HepG2 (cell line): ENCODE measurements around the gene MED12L. TPM values are rescaled to one million over a fixed set of nuclear protein-coding genes. Genes with fewer than 3 reads are reported as not detected.

ENCODE experiments used
- ATAC-seq: fragments of 200-7000 bp; cut with Tn5 transposase; 3 replicates; pipeline ENCODE4 v1.9.1; 2020; ENCODE audit warnings: mild to moderate bottlenecking, moderate library complexity
- BruUV-seq: library from RNA; stranded (reverse); fragments of 400-500 nt; replicated peaks from 2 replicates; lab custom pipeline; 2021; lab: Mats Ljungman, UMichigan
- CTCF ChIA-PET: fragments of 300-600 bp; formaldehyde crosslinking; extraction: SDS; loops from one replicate; lab custom pipeline; 2021; ENCODE audit warnings: low total read pairs, inconsistent platforms, low intra/inter-chr PET ratio; lab: Yijun Ruan, JAX
- POLR2A ChIA-PET: fragments of 350-600 bp; sonication (Branson Sonifier 250); formaldehyde crosslinking; loops from one replicate; lab custom pipeline; 2020; ENCODE audit warnings: antibody characterized with exemption, inconsistent platforms; lab: Yijun Ruan, JAX
- DNase-seq: peaks from one replicate; pipeline ENCODE4 v3.0.0-alpha.2; 2015; ENCODE audit warnings: low spot score
- FAIRE-seq: peaks from 3 replicates; lab custom pipeline; 2011; peaks lifted over from hg19 to GRCh38; lab: Jason Lieb, UNC
- H2AFZ ChIP-seq: one replicate; pipeline ENCODE4 v1.6.1; 2011; ENCODE audit warnings: low read length, inconsistent platforms
- H3K27ac ChIP-seq: fragments of 300-600 bp; 3 replicates; pipeline ENCODE4 v1.8.0; 2011; ENCODE audit warnings: mixed run types, mild to moderate bottlenecking, mixed read lengths, low read length, inconsistent platforms; ENCODE audit not compliant: insufficient read depth; ENCODE audit errors: extremely low read length
- H3K27me3 ChIP-seq, 2 experiments: fragments of 200-600 bp in 1 of 2; 2 replicates in 1 of 2; 3 replicates in 1 of 2; pipeline versions ENCODE4 v1.6.0 to v1.8.0; 2011; ENCODE audit warnings: low read length in 2 of 2, mild to moderate bottlenecking in 2 of 2, moderate library complexity in 2 of 2, inconsistent platforms in 1 of 2; ENCODE audit not compliant: insufficient read depth in 2 of 2, control insufficient read depth in 1 of 2
- H3K36me3 ChIP-seq, 2 experiments: fragments of 200-600 bp in 1 of 2; replicated peaks in 1 of 2; 2 replicates in 1 of 2; 3 replicates in 1 of 2; pipeline versions ENCODE4 v1.5.1 to v1.8.0; 2011; ENCODE audit warnings: low read length in 2 of 2, inconsistent platforms in 1 of 2; ENCODE audit not compliant: insufficient read depth in 2 of 2, control insufficient read depth in 1 of 2
- H3K4me1 ChIP-seq: 2 replicates; pipeline ENCODE4 v1.5.1; 2012; ENCODE audit warnings: low read length, inconsistent platforms; ENCODE audit not compliant: insufficient read depth
- H3K4me2 ChIP-seq: 2 replicates; pipeline ENCODE4 v1.6.0; 2011; ENCODE audit warnings: low read depth, low read length, inconsistent platforms
- H3K4me3 ChIP-seq, 3 experiments: fragments of 200-600 bp in 1 of 3; sonication (generic), shearing (Covaris generic) in 1 of 3; replicated peaks in 1 of 3; 2 replicates each; pipeline ENCODE4 v1.5.1; 2011 to 2016; ENCODE audit warnings: low read length in 3 of 3, inconsistent platforms in 2 of 3, low read depth in 2 of 3, mild to moderate bottlenecking in 2 of 3, control low read depth in 1 of 3, mixed read lengths in 1 of 3; ENCODE audit not compliant: insufficient read depth in 1 of 3
- H3K79me2 ChIP-seq: one replicate; pipeline ENCODE4 v1.6.1; 2011; ENCODE audit warnings: low read length, inconsistent platforms; ENCODE audit not compliant: insufficient read depth
- H3K9ac ChIP-seq: 2 replicates; pipeline ENCODE4 v1.6.0; 2011; ENCODE audit warnings: mild to moderate bottlenecking, low read depth, low read length, inconsistent platforms; ENCODE audit not compliant: insufficient read depth
- H3K9me3 ChIP-seq: 2 replicates; pipeline ENCODE4 v1.5.1; 2012; ENCODE audit warnings: mild to moderate bottlenecking, low read length
- H4K20me1 ChIP-seq: 2 replicates; pipeline ENCODE4 v1.6.0; 2011; ENCODE audit warnings: inconsistent platforms, mild to moderate bottlenecking, low read length, moderate library complexity; ENCODE audit not compliant: insufficient read depth
- CCAR2 ChIP-seq: fragments of 200-400 bp; formaldehyde crosslinking; optimal IDR thresholded peaks from 2 replicates; pipeline ENCODE3; 2018; ENCODE audit warnings: low read depth, mild to moderate bottlenecking, low read length, moderate library complexity
- DNMT3B ChIP-seq: conservative IDR thresholded peaks from 2 replicates; pipeline ENCODE4 v1.6.1; 2016; ENCODE audit warnings: missing biosample characterization, control low read depth
- GTF3A ChIP-seq: sonication (generic); formaldehyde crosslinking; conservative IDR thresholded peaks from 2 replicates; pipeline ENCODE4 v1.4.0; 2020; ENCODE audit warnings: mild to moderate bottlenecking, missing genetic modification reagents
- KLF6 ChIP-seq: IDR thresholded peaks from 2 replicates; pipeline ENCODE4 v1.8.0; 2016; ENCODE audit warnings: missing biosample characterization, missing genetic modification reagents
- MYNN ChIP-seq: sonication (generic); formaldehyde crosslinking; IDR thresholded peaks from 2 replicates; pipeline ENCODE4 v1.4.0; 2020; ENCODE audit warnings: mild to moderate bottlenecking, low read depth, missing genetic modification reagents
- MZF1 ChIP-seq: sonication (generic); formaldehyde crosslinking; IDR thresholded peaks from 2 replicates; pipeline ENCODE4 v1.8.1; 2023; ENCODE audit warnings: mild to moderate bottlenecking, missing genetic modification reagents, borderline replicate concordance
- NPAS2 ChIP-seq: sonication (generic); formaldehyde crosslinking; IDR thresholded peaks from 2 replicates; pipeline ENCODE4 v1.8.0; 2022; ENCODE audit warnings: mild to moderate bottlenecking, missing genetic modification reagents, borderline replicate concordance
- RBM22 ChIP-seq: fragments of 200-400 bp; formaldehyde crosslinking; optimal IDR thresholded peaks from 2 replicates; pipeline ENCODE3; 2017; ENCODE audit warnings: mild to moderate bottlenecking, low read length, moderate library complexity
- SMC3 ChIP-seq: IDR thresholded peaks from 2 replicates; pipeline ENCODE4 v1.6.1; 2011; ENCODE audit warnings: low read length, improper control_type of control experiment
- TCF7L2 ChIP-seq: IDR thresholded peaks from 2 replicates; pipeline ENCODE4 v1.6.1; 2011; ENCODE audit warnings: mild to moderate bottlenecking, low read depth, low read length, moderate library complexity
- YY1 ChIP-seq: IDR thresholded peaks from 2 replicates; pipeline ENCODE4 v1.6.1; 2011; ENCODE audit warnings: low read length, low read depth, moderate library complexity, mild to moderate bottlenecking; ENCODE audit not compliant: insufficient read depth, insufficient replicate concordance
- WGBS: methylation state at CpG from one replicate; pipeline ENCODE4 v1.1.6; 2017; ENCODE audit warnings: low lambda C conversion rate; 5-methylcytosine and 5-hydroxymethylcytosine counted together
- in situ Hi-C: cut with HindIII; loops from 2 replicates; pipeline ENCODE4 v1.10.0; 2017; ENCODE audit warnings: low pct_unique_long_range_greater_than_20kb; ENCODE audit not compliant: extremely low pct_ligation_motif_present
- intact Hi-C: fragments of 100-400 bp; cut with micrococcal nuclease; formaldehyde crosslinking; loops from one replicate; pipeline ENCODE4 v1.10.0; 2022; ENCODE audit not compliant: unreplicated experiment
- polyA plus RNA-seq, 8 experiments: library from polyadenylated mRNA; depleted of rRNA in 3 of 8; stranded (reverse) in 7 of 8; unstranded in 1 of 8; fragments of >200 nt; fragmentation: Illumina TruSeq in 4 of 8; extraction: Trizol in 4 of 8; gene quantifications; 2 replicates each; pipeline versions ENCODE4 v1.2.1 to v1.2.3, GENCODE V29; 2011 to 2016; ENCODE audit warnings: low read depth in 4 of 8, missing spikeins in 1 of 8, mixed read lengths in 1 of 8; ENCODE audit not compliant: insufficient read depth in 1 of 8
- total RNA-seq, 5 experiments: library from RNA; depleted of rRNA; stranded (reverse); fragments of >200 nt; fragmentation: Illumina TruSeq; extraction: Trizol; gene quantifications; 2 replicates each; pipeline ENCODE4 v1.2.3, GENCODE V29; 2016; ENCODE audit warnings: low read depth in 1 of 5
- TF ChIP-seq, protein P1 (sequence below), 2 experiments: fragments of 450-650 bp in 1 of 2; sonication (generic) in 1 of 2; formaldehyde crosslinking in 1 of 2; IDR thresholded peaks; 2 replicates each; pipeline versions ENCODE4 v1.6.1 to v1.8.0; 2016 to 2022; ENCODE audit warnings: antibody characterized with exemption in 1 of 2, mild to moderate bottlenecking in 1 of 2, missing genetic modification reagents in 1 of 2
- TF ChIP-seq, protein P2 (sequence below): IDR thresholded peaks from 2 replicates; pipeline ENCODE4 v1.6.1; 2016; ENCODE audit warnings: low read depth, borderline replicate concordance

Gene MED12L
- total and polyA plus RNA-seq, 2 of the 13 experiments (the other 11 are each of a cell fraction or from before 2014, with no cell fraction given): 0.07 to 0.64 TPM

DNA sequence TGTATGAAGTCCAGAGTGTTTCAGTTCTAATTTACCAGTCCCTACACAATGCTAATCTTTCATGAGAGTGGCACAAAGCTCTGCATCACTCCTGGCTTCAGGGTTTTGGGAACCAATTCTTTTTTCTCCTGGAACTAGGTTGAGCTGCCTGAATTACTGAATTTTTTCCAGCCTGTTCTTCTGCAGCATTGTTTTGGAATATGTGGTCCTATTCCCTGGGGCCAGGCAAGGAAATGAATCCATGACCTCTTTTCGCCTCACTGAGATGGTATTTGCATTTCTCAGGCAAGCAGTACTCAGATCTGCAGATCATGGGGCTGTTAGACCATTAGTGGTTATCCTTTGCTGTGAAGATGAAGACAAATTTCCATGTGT, 143.2 kb downstream of the MED12L start:
- ChIA-PET POLR2A (no interaction called here), CTCF (interaction anchor here (1.7 to 3.2 kb wide), 4 partner anchors 55 to 99 kb away, joined by 5 to 29 read pairs (median 14); no protein-coding TSS in a partner anchor)
- no peak overlapping the region for H3K4me3 ChIP-seq
- no peak overlapping the region for H3K27ac ChIP-seq
- H3K9ac ChIP-seq: no peak overlapping the region
- no peaks in the 10 kb centered on the region; a peak in 1 of 5 replicates for H3K27me3 ChIP-seq
- 77% methylated on average over 1 of the region's 1 CpG for WGBS
- FAIRE-seq: no peak
- H3K4me1 ChIP-seq: peaks cover 34% of the 10 kb centered on the region
- TF ChIP-seq GTF3A (CRISPR knock-in tag) (no peak), DNMT3B (CRISPR knock-in tag) (no peak), KLF6 (CRISPR knock-in tag) (no peak), RBM22 (no peak), MZF1 (CRISPR knock-in tag) (no peak), YY1 (no peak), MYNN (CRISPR knock-in tag) (no peak), CCAR2 (no peak), NPAS2 (CRISPR knock-in tag) (no peak), SMC3 (no peak), TCF7L2 (no peak)
- TF ChIP-seq, protein P1, sequence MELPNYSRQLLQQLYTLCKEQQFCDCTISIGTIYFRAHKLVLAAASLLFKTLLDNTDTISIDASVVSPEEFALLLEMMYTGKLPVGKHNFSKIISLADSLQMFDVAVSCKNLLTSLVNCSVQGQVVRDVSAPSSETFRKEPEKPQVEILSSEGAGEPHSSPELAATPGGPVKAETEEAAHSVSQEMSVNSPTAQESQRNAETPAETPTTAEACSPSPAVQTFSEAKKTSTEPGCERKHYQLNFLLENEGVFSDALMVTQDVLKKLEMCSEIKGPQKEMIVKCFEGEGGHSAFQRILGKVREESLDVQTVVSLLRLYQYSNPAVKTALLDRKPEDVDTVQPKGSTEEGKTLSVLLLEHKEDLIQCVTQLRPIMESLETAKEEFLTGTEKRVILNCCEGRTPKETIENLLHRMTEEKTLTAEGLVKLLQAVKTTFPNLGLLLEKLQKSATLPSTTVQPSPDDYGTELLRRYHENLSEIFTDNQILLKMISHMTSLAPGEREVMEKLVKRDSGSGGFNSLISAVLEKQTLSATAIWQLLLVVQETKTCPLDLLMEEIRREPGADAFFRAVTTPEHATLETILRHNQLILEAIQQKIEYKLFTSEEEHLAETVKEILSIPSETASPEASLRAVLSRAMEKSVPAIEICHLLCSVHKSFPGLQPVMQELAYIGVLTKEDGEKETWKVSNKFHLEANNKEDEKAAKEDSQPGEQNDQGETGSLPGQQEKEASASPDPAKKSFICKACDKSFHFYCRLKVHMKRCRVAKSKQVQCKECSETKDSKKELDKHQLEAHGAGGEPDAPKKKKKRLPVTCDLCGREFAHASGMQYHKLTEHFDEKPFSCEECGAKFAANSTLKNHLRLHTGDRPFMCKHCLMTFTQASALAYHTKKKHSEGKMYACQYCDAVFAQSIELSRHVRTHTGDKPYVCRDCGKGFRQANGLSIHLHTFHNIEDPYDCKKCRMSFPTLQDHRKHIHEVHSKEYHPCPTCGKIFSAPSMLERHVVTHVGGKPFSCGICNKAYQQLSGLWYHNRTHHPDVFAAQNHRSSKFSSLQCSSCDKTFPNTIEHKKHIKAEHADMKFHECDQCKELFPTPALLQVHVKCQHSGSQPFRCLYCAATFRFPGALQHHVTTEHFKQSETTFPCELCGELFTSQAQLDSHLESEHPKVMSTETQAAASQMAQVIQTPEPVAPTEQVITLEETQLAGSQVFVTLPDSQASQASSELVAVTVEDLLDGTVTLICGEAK (IDR thresholded peaks at IDR 0.05): no peak
- TF ChIP-seq, protein P1 (CRISPR knock-in tag; IDR thresholded peaks at IDR 0.05): no peak
- TF ChIP-seq, protein P2, sequence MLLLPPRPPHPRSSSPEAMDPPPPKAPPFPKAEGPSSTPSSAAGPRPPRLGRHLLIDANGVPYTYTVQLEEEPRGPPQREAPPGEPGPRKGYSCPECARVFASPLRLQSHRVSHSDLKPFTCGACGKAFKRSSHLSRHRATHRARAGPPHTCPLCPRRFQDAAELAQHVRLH (CRISPR knock-in tag): no peak
- no peaks in the 10 kb centered on the region for H4K20me1 ChIP-seq
- H2AFZ ChIP-seq: no peak overlapping the region
- DNase-seq: no peak
- intact Hi-C loops (no loop called here), in situ Hi-C loops (loop anchor here (5.0 kb wide), 2 partner anchors 54 to 56 kb away; no protein-coding TSS in a partner anchor)
- no peaks in the 10 kb centered on the region for H3K9me3 ChIP-seq
- no TSS peak for BruUV-seq
- no peak; the same call in 2 of the 3 replicates for ATAC-seq
- no peak overlapping the region for H3K4me2 ChIP-seq
- H3K36me3 ChIP-seq: no peaks in the 10 kb centered on the region
- H3K79me2 ChIP-seq: no peaks in the 10 kb centered on the region
